ENCODE measurements around the gene ANXA6.

Gene ANXA6

DNA sequence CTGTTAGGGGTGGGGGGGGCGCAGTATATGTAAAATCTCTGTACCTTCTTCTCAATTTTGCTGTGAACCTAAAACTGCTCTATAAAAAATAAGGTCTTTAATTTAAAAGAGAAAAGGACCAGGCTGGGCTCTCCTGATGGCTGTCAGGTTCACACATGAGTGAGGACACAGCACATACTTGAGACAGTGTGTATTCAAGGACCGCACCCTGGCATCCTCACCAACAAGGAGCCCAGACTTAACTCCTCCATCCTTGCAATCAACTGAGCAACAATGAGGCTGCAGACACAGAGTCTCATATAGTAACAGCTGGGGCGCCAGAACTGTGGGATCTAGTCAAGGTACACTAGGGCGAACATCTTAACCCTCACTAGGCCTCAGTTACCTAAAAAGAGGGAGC is 86.6 kb downstream of the ANXA6 start:
- Histone ChIP-seq H3K4me3 (ENCODE audit: low read depth, low read length) (no peak overlapping the region), H3K27ac (ENCODE audit: low read depth, low read length) (no peak overlapping the region), H3K4me1 (ENCODE audit: control insufficient read depth, insufficient read depth, low read length) (peaks cover 4% of the 10 kb centered on the region; the same call in 1 of the 2 replicates), H3K9me3 (ENCODE audit: control insufficient read depth, insufficient read depth, low read depth, low read length) (peaks cover 3% of the 10 kb centered on the region; the same call in 1 of the 2 replicates), H3K27me3 (ENCODE audit: control insufficient read depth, insufficient read depth, low read length) (no peaks in the 10 kb centered on the region), H3K36me3 (ENCODE audit: control insufficient read depth, insufficient read depth, low read length) (no peaks in the 10 kb centered on the region), H3K9ac (ENCODE audit: low read length) (no peak overlapping the region)

DNA sequence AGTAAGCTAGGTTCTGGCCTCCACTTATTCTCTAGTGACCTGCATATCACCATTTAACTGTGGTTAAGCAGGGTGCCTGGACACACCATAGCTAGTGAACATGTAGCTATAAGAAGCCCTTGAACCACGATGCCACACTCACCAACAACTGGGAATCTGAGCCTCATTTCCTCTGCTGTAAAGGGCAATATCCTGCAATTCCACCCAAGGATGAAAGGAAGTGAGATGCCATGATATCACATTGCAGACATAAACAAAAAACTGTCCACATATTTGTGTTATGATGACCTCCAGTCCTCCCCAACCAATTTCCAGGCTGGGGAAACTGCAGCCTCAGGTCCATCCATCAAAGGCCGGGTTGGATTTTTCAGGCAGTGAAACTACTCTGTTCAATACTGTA is 87.1 kb downstream of the ANXA6 start:
- H3K4me3 ChIP-seq (ENCODE audit: low read depth, low read length), result no peak overlapping the region
- peaks cover 4% of the 10 kb centered on the region; the same call in 1 of the 2 replicates for H3K4me1 ChIP-seq (ENCODE audit: control insufficient read depth, insufficient read depth, low read length)
- H3K27me3 ChIP-seq (ENCODE audit: control insufficient read depth, insufficient read depth, low read length), result no peaks in the 10 kb centered on the region
- H3K27ac ChIP-seq (ENCODE audit: low read depth, low read length), result no peak overlapping the region
- no peaks in the 10 kb centered on the region for H3K36me3 ChIP-seq (ENCODE audit: control insufficient read depth, insufficient read depth, low read length)
- no peak overlapping the region for H3K9ac ChIP-seq (ENCODE audit: low read length)
- peaks cover 3% of the 10 kb centered on the region; the same call in 1 of the 2 replicates for H3K9me3 ChIP-seq (ENCODE audit: control insufficient read depth, insufficient read depth, low read depth, low read length)

DNA sequence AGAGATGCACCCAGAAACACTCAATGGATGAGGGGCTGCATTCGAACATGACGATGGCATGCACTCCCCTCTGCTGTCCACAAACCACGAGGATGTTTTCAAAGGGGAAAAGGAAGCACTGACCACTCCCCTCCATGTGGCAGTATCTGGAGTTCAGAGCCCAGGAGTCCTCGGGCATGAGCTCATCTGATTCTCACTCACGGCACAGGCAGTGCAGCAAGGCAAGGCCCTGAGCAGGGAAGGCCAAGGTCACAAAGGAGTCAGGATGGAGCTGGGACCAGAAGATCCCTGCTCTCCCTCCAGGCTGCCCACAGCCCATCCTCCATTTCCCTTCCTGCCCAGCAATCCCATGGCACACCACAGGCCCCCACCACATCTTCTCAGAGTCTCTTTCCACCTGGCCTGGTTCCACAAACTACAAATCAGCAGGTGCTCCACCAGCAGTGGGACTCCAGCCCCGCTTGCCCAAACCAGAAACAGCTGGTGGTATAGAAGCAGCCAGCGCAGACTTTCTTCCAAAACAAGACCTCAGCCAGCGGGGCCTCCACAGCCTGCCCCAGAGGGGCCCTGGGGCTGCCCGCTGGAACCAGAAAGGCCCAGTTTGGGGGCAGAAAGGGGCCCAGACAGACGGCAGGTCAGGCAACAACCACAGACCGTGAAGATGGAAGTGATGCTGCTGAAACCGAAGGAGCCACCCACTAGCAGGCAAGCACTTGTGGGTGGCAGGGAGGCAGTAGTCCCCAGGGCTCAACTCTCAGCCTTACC is 89.0 kb downstream of the ANXA6 start:
- no peak overlapping the region for H3K4me3 ChIP-seq (ENCODE audit: low read depth, low read length)
- peaks cover 4% of the 10 kb centered on the region; the same call in 1 of the 2 replicates for H3K4me1 ChIP-seq (ENCODE audit: control insufficient read depth, insufficient read depth, low read length)
- H3K27me3 ChIP-seq (ENCODE audit: control insufficient read depth, insufficient read depth, low read length), result no peaks in the 10 kb centered on the region
- no peaks in the 10 kb centered on the region for H3K36me3 ChIP-seq (ENCODE audit: control insufficient read depth, insufficient read depth, low read length)
- H3K9me3 ChIP-seq (ENCODE audit: control insufficient read depth, insufficient read depth, low read depth, low read length), result peaks cover 3% of the 10 kb centered on the region; the same call in 1 of the 2 replicates
- no peak overlapping the region for H3K9ac ChIP-seq (ENCODE audit: low read length)
- H3K27ac ChIP-seq (ENCODE audit: low read depth, low read length), result no peak overlapping the region

GRCh38 chr5:151067632-151068432 is 89.7 kb downstream of the ANXA6 start:
- no peak overlapping the region for H3K27ac ChIP-seq (ENCODE audit: low read depth, low read length)
- H3K36me3 ChIP-seq (ENCODE audit: control insufficient read depth, insufficient read depth, low read length), result peaks cover 7% of the 10 kb centered on the region; the same call in 1 of the 2 replicates
- H3K9me3 ChIP-seq (ENCODE audit: control insufficient read depth, insufficient read depth, low read depth, low read length), result no peaks in the 10 kb centered on the region
- peaks cover 11% of the 10 kb centered on the region; the same call in 1 of the 2 replicates for H3K4me1 ChIP-seq (ENCODE audit: control insufficient read depth, insufficient read depth, low read length)
- H3K9ac ChIP-seq (ENCODE audit: low read length), result no peak overlapping the region
- no peaks in the 10 kb centered on the region for H3K27me3 ChIP-seq (ENCODE audit: control insufficient read depth, insufficient read depth, low read length)
- H3K4me3 ChIP-seq (ENCODE audit: low read depth, low read length), result no peak overlapping the region

DNA sequence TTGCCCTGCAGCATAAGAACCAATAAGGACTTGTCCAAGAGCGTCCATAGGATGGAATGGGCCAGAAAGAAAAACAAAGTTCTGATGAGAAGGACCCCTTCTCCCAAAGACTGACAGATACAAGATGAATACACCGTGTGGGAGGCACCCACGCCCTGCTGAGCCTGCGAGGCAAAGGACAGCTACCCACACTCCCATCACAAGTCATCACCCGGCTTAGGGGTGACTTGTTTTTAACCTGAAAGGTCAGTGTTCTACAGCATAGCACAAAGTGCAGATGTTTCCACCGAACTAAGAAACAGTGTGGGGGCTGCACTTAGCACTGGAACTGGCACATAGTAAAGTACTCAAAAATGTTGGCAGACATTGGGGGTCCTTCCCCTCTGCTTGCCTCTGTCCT is 90.7 kb downstream of the ANXA6 start:
- H3K27ac ChIP-seq (ENCODE audit: low read depth, low read length), result no peak overlapping the region
- H3K9ac ChIP-seq (ENCODE audit: low read length), result no peak overlapping the region
- H3K4me3 ChIP-seq (ENCODE audit: low read depth, low read length), result no peak overlapping the region
- no peaks in the 10 kb centered on the region for H3K27me3 ChIP-seq (ENCODE audit: control insufficient read depth, insufficient read depth, low read length)
- H3K36me3 ChIP-seq (ENCODE audit: control insufficient read depth, insufficient read depth, low read length), result peaks cover 16% of the 10 kb centered on the region
- no peaks in the 10 kb centered on the region for H3K9me3 ChIP-seq (ENCODE audit: control insufficient read depth, insufficient read depth, low read depth, low read length)
- H3K4me1 ChIP-seq (ENCODE audit: control insufficient read depth, insufficient read depth, low read length), result peaks cover 11% of the 10 kb centered on the region; the same call in 1 of the 2 replicates

- peaks cover 27% of the 10 kb centered on the region for H3K36me3 ChIP-seq (ENCODE audit: control insufficient read depth, insufficient read depth, low read length)
- peaks cover 11% of the 10 kb centered on the region; the same call in 1 of the 2 replicates for H3K4me1 ChIP-seq (ENCODE audit: control insufficient read depth, insufficient read depth, low read length)
- H3K9me3 ChIP-seq (ENCODE audit: control insufficient read depth, insufficient read depth, low read depth, low read length), result no peaks in the 10 kb centered on the region
- H3K9ac ChIP-seq (ENCODE audit: low read length), result no peak overlapping the region
- no peaks in the 10 kb centered on the region for H3K27me3 ChIP-seq (ENCODE audit: control insufficient read depth, insufficient read depth, low read length)
- no peak overlapping the region for H3K4me3 ChIP-seq (ENCODE audit: low read depth, low read length)
- H3K27ac ChIP-seq (ENCODE audit: low read depth, low read length), result no peak overlapping the region
Measured at GRCh38 chr5:151065609-151066008, 92.0 kb downstream of the ANXA6 start.

DNA sequence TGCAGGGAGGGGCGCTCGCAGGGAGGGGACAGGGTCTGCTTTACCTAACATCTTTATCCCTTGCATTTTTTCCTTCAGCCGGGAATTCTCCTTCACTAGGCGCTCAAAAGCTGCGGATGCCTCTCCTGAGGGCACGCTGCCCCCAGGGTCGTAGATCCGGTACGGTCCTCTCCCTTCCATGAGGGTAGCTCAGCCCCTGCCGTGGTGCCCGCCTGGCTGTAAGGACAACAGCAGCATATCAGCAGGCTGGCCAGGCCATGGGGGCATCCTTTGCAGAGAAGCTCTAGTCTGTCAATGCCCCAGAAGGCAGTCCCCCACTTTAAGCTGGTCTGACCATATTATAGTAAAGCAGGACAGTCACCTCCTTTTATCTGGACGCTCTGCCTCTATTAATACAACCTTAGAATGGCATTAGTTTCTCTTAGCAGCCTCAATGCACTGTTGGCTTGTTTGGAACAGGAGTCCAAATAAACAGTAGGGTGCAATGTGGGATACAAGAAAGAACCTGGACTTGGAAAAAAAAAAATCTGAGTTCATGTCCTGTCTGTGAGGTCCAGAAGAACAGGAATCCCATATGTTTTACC is 92.6 kb downstream of the ANXA6 start:
- no peak overlapping the region for H3K4me3 ChIP-seq (ENCODE audit: low read depth, low read length)
- no peaks in the 10 kb centered on the region for H3K9me3 ChIP-seq (ENCODE audit: control insufficient read depth, insufficient read depth, low read depth, low read length)
- no peak overlapping the region for H3K27ac ChIP-seq (ENCODE audit: low read depth, low read length)
- H3K36me3 ChIP-seq (ENCODE audit: control insufficient read depth, insufficient read depth, low read length), result peaks cover 32% of the 10 kb centered on the region
- no peaks in the 10 kb centered on the region for H3K27me3 ChIP-seq (ENCODE audit: control insufficient read depth, insufficient read depth, low read length)
- no peak overlapping the region for H3K9ac ChIP-seq (ENCODE audit: low read length)
- H3K4me1 ChIP-seq (ENCODE audit: control insufficient read depth, insufficient read depth, low read length), result peaks cover 11% of the 10 kb centered on the region; the same call in 1 of the 2 replicates

DNA sequence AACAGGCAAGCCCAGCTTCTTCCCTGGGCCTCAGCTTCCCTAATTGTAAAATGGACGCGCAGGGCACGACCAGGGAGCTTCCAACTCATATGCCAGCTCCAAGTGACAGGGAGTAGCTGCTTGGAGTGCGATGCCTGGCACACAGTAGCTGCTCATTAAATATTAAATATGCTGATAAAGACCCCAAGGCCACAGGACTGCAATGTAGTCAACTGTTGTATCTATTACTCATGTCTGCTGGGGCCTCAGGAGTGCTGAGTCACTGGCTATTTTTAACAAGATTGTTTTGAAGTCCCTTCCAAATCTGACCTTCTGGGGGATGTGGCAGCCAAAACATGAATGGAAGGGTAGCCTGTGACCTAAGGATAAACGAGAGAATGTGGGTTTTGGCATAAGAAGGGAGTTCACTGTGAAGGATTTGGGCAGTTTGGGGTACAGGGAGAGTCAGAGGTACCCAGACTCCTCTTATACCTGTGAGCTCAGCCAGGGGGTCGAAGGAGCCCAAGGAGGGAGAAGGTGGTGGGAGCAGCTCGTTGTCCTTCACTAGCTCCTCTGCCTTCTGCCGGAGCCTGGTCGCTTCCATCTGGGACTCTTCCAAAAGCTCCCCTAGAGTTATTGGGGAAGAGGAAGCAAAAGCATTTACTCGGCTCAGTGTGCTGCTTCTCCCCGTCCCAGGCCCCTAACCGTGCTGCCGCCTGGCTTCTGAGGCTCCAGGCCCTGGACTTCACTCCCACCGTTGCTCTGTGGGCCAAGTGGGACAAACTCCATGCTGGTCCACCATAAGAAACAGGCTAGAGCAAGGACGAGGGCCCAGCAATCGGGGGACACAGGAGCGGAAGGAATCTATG is 94.2 kb downstream of the ANXA6 start:
- peaks cover 44% of the 10 kb centered on the region for H3K36me3 ChIP-seq (ENCODE audit: control insufficient read depth, insufficient read depth, low read length)
- H3K9me3 ChIP-seq (ENCODE audit: control insufficient read depth, insufficient read depth, low read depth, low read length), result no peaks in the 10 kb centered on the region
- H3K27ac ChIP-seq (ENCODE audit: low read depth, low read length), result no peak overlapping the region
- H3K4me3 ChIP-seq (ENCODE audit: low read depth, low read length), result no peak overlapping the region
- H3K9ac ChIP-seq (ENCODE audit: low read length), result no peak overlapping the region
- H3K4me1 ChIP-seq (ENCODE audit: control insufficient read depth, insufficient read depth, low read length), result peaks cover 11% of the 10 kb centered on the region; the same call in 1 of the 2 replicates
- no peaks in the 10 kb centered on the region for H3K27me3 ChIP-seq (ENCODE audit: control insufficient read depth, insufficient read depth, low read length)

GRCh38 chr5:151062405-151063141 is 95.0 kb downstream of the ANXA6 start:
- H3K4me1 ChIP-seq (ENCODE audit: control insufficient read depth, insufficient read depth, low read length), result peaks cover 11% of the 10 kb centered on the region; the same call in 1 of the 2 replicates
- no peak overlapping the region for H3K4me3 ChIP-seq (ENCODE audit: low read depth, low read length)
- no peak overlapping the region for H3K27ac ChIP-seq (ENCODE audit: low read depth, low read length)
- H3K9me3 ChIP-seq (ENCODE audit: control insufficient read depth, insufficient read depth, low read depth, low read length), result no peaks in the 10 kb centered on the region
- peaks cover 45% of the 10 kb centered on the region for H3K36me3 ChIP-seq (ENCODE audit: control insufficient read depth, insufficient read depth, low read length)
- H3K9ac ChIP-seq (ENCODE audit: low read length), result no peak overlapping the region
- no peaks in the 10 kb centered on the region for H3K27me3 ChIP-seq (ENCODE audit: control insufficient read depth, insufficient read depth, low read length)

GRCh38 chr5:151060742-151061141 is 96.8 kb downstream of the ANXA6 start:
- Histone ChIP-seq H3K27me3 (ENCODE audit: control insufficient read depth, insufficient read depth, low read length) (no peaks in the 10 kb centered on the region), H3K27ac (ENCODE audit: low read depth, low read length) (no peak overlapping the region), H3K4me1 (ENCODE audit: control insufficient read depth, insufficient read depth, low read length) (peaks cover 7% of the 10 kb centered on the region; the same call in 1 of the 2 replicates), H3K9ac (ENCODE audit: low read length) (no peak overlapping the region), H3K9me3 (ENCODE audit: control insufficient read depth, insufficient read depth, low read depth, low read length) (no peaks in the 10 kb centered on the region), H3K36me3 (ENCODE audit: control insufficient read depth, insufficient read depth, low read length) (peaks cover 54% of the 10 kb centered on the region), H3K4me3 (ENCODE audit: low read depth, low read length) (no peak overlapping the region)
